ENCODE measurements around the gene GLRA1. TPM values are rescaled to one million over a fixed set of nuclear protein-coding genes. Genes with fewer than 3 reads are reported as not detected.
"Not testable (repeated sequence)": the region's sequence is repeated elsewhere in the genome, so short reads cannot be mapped to it uniquely, and the experiment has no call there.

Gene GLRA1
- total RNA-seq, 1 donor from 2014 or later = not detected

- H3K36me3 Mint-ChIP-seq (ENCODE audit: low read depth); DNase-seq (ENCODE audit: low spot score); H3K4me3 Mint-ChIP-seq (ENCODE audit: low read depth); H3K9me3 Mint-ChIP-seq; H3K27ac Mint-ChIP-seq; H3K27me3 Mint-ChIP-seq (ENCODE audit: low read depth); intact Hi-C loops (cut with micrococcal nuclease); H3K4me1 Mint-ChIP-seq (ENCODE audit: low read depth): not testable (repeated sequence)
Observed at GRCh38 chr5:151893485-151893884, 31.2 kb downstream of the GLRA1 start.

GRCh38 chr5:151892393-151892792 is 32.3 kb downstream of the GLRA1 start:
- no peak for DNase-seq (ENCODE audit: low spot score)
- intact Hi-C loops (cut with micrococcal nuclease) = no loop called here
- Mint-ChIP-seq H3K27me3 (ENCODE audit: low read depth) (no peaks in the 10 kb centered on the region), H3K27ac (no peak overlapping the region), H3K4me3 (ENCODE audit: low read depth) (no peak overlapping the region), H3K36me3 (ENCODE audit: low read depth) (no peaks in the 10 kb centered on the region), H3K9me3 (no peaks in the 10 kb centered on the region), H3K4me1 (ENCODE audit: low read depth) (no peaks in the 10 kb centered on the region)

GRCh38 chr5:151890299-151890698 is 34.4 kb downstream of the GLRA1 start:
- H3K27me3 Mint-ChIP-seq (ENCODE audit: low read depth) = no peaks in the 10 kb centered on the region
- no peaks in the 10 kb centered on the region for H3K36me3 Mint-ChIP-seq (ENCODE audit: low read depth)
- H3K9me3 Mint-ChIP-seq = no peaks in the 10 kb centered on the region
- H3K27ac Mint-ChIP-seq = no peak overlapping the region
- intact Hi-C loops (cut with micrococcal nuclease) = no loop called here
- no peaks in the 10 kb centered on the region for H3K4me1 Mint-ChIP-seq (ENCODE audit: low read depth)
- no peak overlapping the region for H3K4me3 Mint-ChIP-seq (ENCODE audit: low read depth)
- DNase-seq (ENCODE audit: low spot score) = no peak

- no peaks in the 10 kb centered on the region for H3K4me1 Mint-ChIP-seq (ENCODE audit: low read depth)
- no peaks in the 10 kb centered on the region for H3K36me3 Mint-ChIP-seq (ENCODE audit: low read depth)
- intact Hi-C loops (cut with micrococcal nuclease) = no loop called here
- no peak for DNase-seq (ENCODE audit: low spot score)
- H3K27me3 Mint-ChIP-seq (ENCODE audit: low read depth) = no peaks in the 10 kb centered on the region
- no peak overlapping the region for H3K4me3 Mint-ChIP-seq (ENCODE audit: low read depth)
- H3K9me3 Mint-ChIP-seq = no peaks in the 10 kb centered on the region
- H3K27ac Mint-ChIP-seq = no peak overlapping the region
Observed at GRCh38 chr5:151889614-151890013, 35.0 kb downstream of the GLRA1 start.

- Mint-ChIP-seq H3K36me3 (ENCODE audit: low read depth) (no peaks in the 10 kb centered on the region), H3K4me1 (ENCODE audit: low read depth) (no peaks in the 10 kb centered on the region), H3K27me3 (ENCODE audit: low read depth) (no peaks in the 10 kb centered on the region), H3K9me3 (no peaks in the 10 kb centered on the region), H3K27ac (no peak overlapping the region), H3K4me3 (ENCODE audit: low read depth) (no peak overlapping the region)
- no peak for DNase-seq (ENCODE audit: low spot score)
- intact Hi-C loops (cut with micrococcal nuclease) = no loop called here
Observed at GRCh38 chr5:151886546-151887275, 37.9 kb downstream of the GLRA1 start.

GRCh38 chr5:151885138-151885908 is 39.3 kb downstream of the GLRA1 start:
- no peaks in the 10 kb centered on the region for H3K9me3 Mint-ChIP-seq
- intact Hi-C loops (cut with micrococcal nuclease) = no loop called here
- H3K4me3 Mint-ChIP-seq (ENCODE audit: low read depth) = no peak overlapping the region
- no peak for DNase-seq (ENCODE audit: low spot score)
- no peaks in the 10 kb centered on the region for H3K27me3 Mint-ChIP-seq (ENCODE audit: low read depth)
- no peak overlapping the region for H3K27ac Mint-ChIP-seq
- no peaks in the 10 kb centered on the region for H3K36me3 Mint-ChIP-seq (ENCODE audit: low read depth)
- no peaks in the 10 kb centered on the region for H3K4me1 Mint-ChIP-seq (ENCODE audit: low read depth)

- Mint-ChIP-seq H3K27ac (no peak overlapping the region), H3K9me3 (no peaks in the 10 kb centered on the region), H3K4me3 (ENCODE audit: low read depth) (no peak overlapping the region), H3K36me3 (ENCODE audit: low read depth) (no peaks in the 10 kb centered on the region), H3K4me1 (ENCODE audit: low read depth) (no peaks in the 10 kb centered on the region), H3K27me3 (ENCODE audit: low read depth) (no peaks in the 10 kb centered on the region)
- DNase-seq (ENCODE audit: low spot score) = no peak
- intact Hi-C loops (cut with micrococcal nuclease) = no loop called here
Observed at GRCh38 chr5:151881621-151882225, 42.9 kb downstream of the GLRA1 start.

GRCh38 chr5:151880324-151880723 is 44.3 kb downstream of the GLRA1 start:
- no peaks in the 10 kb centered on the region for H3K36me3 Mint-ChIP-seq (ENCODE audit: low read depth)
- no peak overlapping the region for H3K4me3 Mint-ChIP-seq (ENCODE audit: low read depth)
- intact Hi-C loops (cut with micrococcal nuclease) = no loop called here
- no peak overlapping the region for H3K27ac Mint-ChIP-seq
- no peaks in the 10 kb centered on the region for H3K27me3 Mint-ChIP-seq (ENCODE audit: low read depth)
- DNase-seq (ENCODE audit: low spot score) = no peak
- no peaks in the 10 kb centered on the region for H3K4me1 Mint-ChIP-seq (ENCODE audit: low read depth)
- no peaks in the 10 kb centered on the region for H3K9me3 Mint-ChIP-seq

GRCh38 chr5:151873701-151874100 is 51.0 kb downstream of the GLRA1 start:
- H3K9me3 Mint-ChIP-seq = no peaks in the 10 kb centered on the region
- no peak overlapping the region for H3K4me3 Mint-ChIP-seq (ENCODE audit: low read depth)
- no peak for DNase-seq (ENCODE audit: low spot score)
- no peaks in the 10 kb centered on the region for H3K27me3 Mint-ChIP-seq (ENCODE audit: low read depth)
- intact Hi-C loops (cut with micrococcal nuclease) = no loop called here
- H3K36me3 Mint-ChIP-seq (ENCODE audit: low read depth) = no peaks in the 10 kb centered on the region
- no peak overlapping the region for H3K27ac Mint-ChIP-seq
- peaks cover under 1% of the 10 kb centered on the region for H3K4me1 Mint-ChIP-seq (ENCODE audit: low read depth)

- no peak for DNase-seq (ENCODE audit: low spot score)
- Mint-ChIP-seq H3K9me3 (no peaks in the 10 kb centered on the region), H3K27me3 (ENCODE audit: low read depth) (no peaks in the 10 kb centered on the region), H3K4me1 (ENCODE audit: low read depth) (peaks cover 2% of the 10 kb centered on the region), H3K27ac (no peak overlapping the region), H3K4me3 (ENCODE audit: low read depth) (no peak overlapping the region), H3K36me3 (ENCODE audit: low read depth) (no peaks in the 10 kb centered on the region)
- intact Hi-C loops (cut with micrococcal nuclease) = no loop called here
Observed at GRCh38 chr5:151872701-151873100, 52.0 kb downstream of the GLRA1 start.

- no peak overlapping the region for H3K4me3 Mint-ChIP-seq (ENCODE audit: low read depth)
- H3K9me3 Mint-ChIP-seq = no peaks in the 10 kb centered on the region
- no peaks in the 10 kb centered on the region for H3K27me3 Mint-ChIP-seq (ENCODE audit: low read depth)
- peaks cover 2% of the 10 kb centered on the region for H3K4me1 Mint-ChIP-seq (ENCODE audit: low read depth)
- H3K36me3 Mint-ChIP-seq (ENCODE audit: low read depth) = no peaks in the 10 kb centered on the region
- intact Hi-C loops (cut with micrococcal nuclease) = no loop called here
- DNase-seq (ENCODE audit: low spot score) = no peak
- H3K27ac Mint-ChIP-seq = no peak overlapping the region
Observed at GRCh38 chr5:151870820-151871219, 53.8 kb downstream of the GLRA1 start.

- Mint-ChIP-seq H3K36me3 (ENCODE audit: low read depth) (no peaks in the 10 kb centered on the region), H3K27me3 (ENCODE audit: low read depth) (no peaks in the 10 kb centered on the region), H3K27ac (no peak overlapping the region)
Observed at GRCh38 chr5:151870271-151870670, 54.4 kb downstream of the GLRA1 start.

GRCh38 chr5:151869843-151870242 is 54.8 kb downstream of the GLRA1 start:
- intact Hi-C loops (cut with micrococcal nuclease) = no loop called here
- Mint-ChIP-seq H3K27me3 (ENCODE audit: low read depth) (no peaks in the 10 kb centered on the region), H3K4me3 (ENCODE audit: low read depth) (no peak overlapping the region), H3K36me3 (ENCODE audit: low read depth) (no peaks in the 10 kb centered on the region), H3K9me3 (no peaks in the 10 kb centered on the region), H3K27ac (no peak overlapping the region), H3K4me1 (ENCODE audit: low read depth) (peaks cover 2% of the 10 kb centered on the region)
- no peak for DNase-seq (ENCODE audit: low spot score)

More at GRCh38 chr5:151870271-151870670, 54.4 kb downstream of the GLRA1 start:
- Mint-ChIP-seq H3K9me3 (no peaks in the 10 kb centered on the region), H3K4me1 (ENCODE audit: low read depth) (peaks cover 2% of the 10 kb centered on the region), H3K4me3 (ENCODE audit: low read depth) (no peak overlapping the region)
- intact Hi-C loops (cut with micrococcal nuclease) = no loop called here
- no peak for DNase-seq (ENCODE audit: low spot score)

Data from activated T-helper 2 cell treated with anti-CD3 and anti-CD28 coated beads, Interferon-gamma antibody, Interleukin-2, Interleukin-4, amounts not matched to agents 10 μg/mL and 5 μg/mL and 100 μg/mL, durations not matched to agents 14 hours and 24 hours and 36 hours (primary cell).